ENCODE data around the gene PTPRT.

GRCh38 chr20:42252116-42252515 lies 937.6 kb downstream of the PTPRT start:
- TF ChIP-seq CREB1 (IDR thresholded peaks at IDR 0.05) = no peak
- TF ChIP-seq CREB1 (CRISPR knock-in tag; IDR thresholded peaks at IDR 0.05) = no peak
- no peak for TF ChIP-seq CTCF (CRISPR knock-in tag; IDR thresholded peaks at IDR 0.05)
- TF ChIP-seq HNRNPL (IDR thresholded peaks at IDR 0.05; ENCODE audit: low read depth, low read length) = no peak
- TF ChIP-seq SMC3 (IDR thresholded peaks at IDR 0.05; ENCODE audit: low read length) = no peak
- TF ChIP-seq ZBTB21 (CRISPR knock-in tag; IDR thresholded peaks at IDR 0.05) = no peak
- no peak for TF ChIP-seq ZNF644 (CRISPR knock-in tag; IDR thresholded peaks at IDR 0.05; ENCODE audit: low read depth)
- no peak for TF ChIP-seq FOSL1 (CRISPR knock-in tag; IDR thresholded peaks at IDR 0.05; ENCODE audit: borderline replicate concordance)
- no peak for TF ChIP-seq CEBPB (IDR thresholded peaks at IDR 0.05; ENCODE audit: borderline replicate concordance, low read depth, low read length)
- no peak for TF ChIP-seq ZBTB26 (CRISPR knock-in tag; IDR thresholded peaks at IDR 0.05; ENCODE audit: borderline replicate concordance)
- TF ChIP-seq SMAD1 (CRISPR knock-in tag; IDR thresholded peaks at IDR 0.05; ENCODE audit: borderline replicate concordance, low read depth) = no peak
- no peak for TF ChIP-seq TAF15 (IDR thresholded peaks at IDR 0.05; ENCODE audit: low read depth, low read length, poor library complexity, severe bottlenecking)
- TF ChIP-seq ATF3 (CRISPR knock-in tag; IDR thresholded peaks at IDR 0.05) = no peak
- TF ChIP-seq PHB2 (IDR thresholded peaks at IDR 0.05; ENCODE audit: partially characterized antibody) = no peak
